Gastrocnemius medialis (tissue), 4 donors: ENCODE data around the gene SEMA3A.

Source experiments
- POLR2A ChIP-seq, 2 donors: fragments of 450-650 bp; IDR thresholded peaks; one replicate each; pipeline ENCODE4 v1.6.1; 2017; ENCODE audit warnings: antibody characterized with exemption in 2 of 2, mild to moderate bottlenecking in 2 of 2, moderate library complexity in 2 of 2
- TF ChIP-seq, protein P1 (sequence below), 5 experiments: fragments of 450-650 bp in 3 of 5; fragments of 200-600 bp in 2 of 5; sonication (generic) in 2 of 5; IDR thresholded peaks in 4 of 5; conservative IDR thresholded peaks in 1 of 5; 1 replicate in 4 of 5; 2 replicates in 1 of 5; pipeline ENCODE4 v1.5.1; 2016 to 2019; ENCODE audit warnings: antibody characterized with exemption in 5 of 5, mild to moderate bottlenecking in 3 of 5, moderate library complexity in 3 of 5

DNA sequence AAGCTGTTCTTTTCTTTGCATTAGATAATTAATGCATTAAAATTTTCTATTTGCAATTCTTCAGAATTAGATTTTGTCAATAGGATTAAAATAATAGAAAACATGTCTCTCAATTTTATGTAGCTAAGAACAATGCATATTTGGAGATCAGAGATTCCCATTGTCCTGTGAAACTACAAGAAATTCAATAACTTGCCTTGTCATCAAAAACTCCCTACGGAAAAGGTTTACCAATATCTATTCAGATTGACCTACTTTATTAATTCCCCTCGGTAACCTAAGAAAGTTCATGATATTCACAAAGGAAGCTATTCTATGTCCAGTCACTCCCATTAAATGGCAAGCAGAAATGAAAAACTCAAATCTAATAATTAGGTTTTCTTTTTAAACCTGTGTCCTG is 172.6 kb downstream of the SEMA3A start:
- TF ChIP-seq, protein P1, sequence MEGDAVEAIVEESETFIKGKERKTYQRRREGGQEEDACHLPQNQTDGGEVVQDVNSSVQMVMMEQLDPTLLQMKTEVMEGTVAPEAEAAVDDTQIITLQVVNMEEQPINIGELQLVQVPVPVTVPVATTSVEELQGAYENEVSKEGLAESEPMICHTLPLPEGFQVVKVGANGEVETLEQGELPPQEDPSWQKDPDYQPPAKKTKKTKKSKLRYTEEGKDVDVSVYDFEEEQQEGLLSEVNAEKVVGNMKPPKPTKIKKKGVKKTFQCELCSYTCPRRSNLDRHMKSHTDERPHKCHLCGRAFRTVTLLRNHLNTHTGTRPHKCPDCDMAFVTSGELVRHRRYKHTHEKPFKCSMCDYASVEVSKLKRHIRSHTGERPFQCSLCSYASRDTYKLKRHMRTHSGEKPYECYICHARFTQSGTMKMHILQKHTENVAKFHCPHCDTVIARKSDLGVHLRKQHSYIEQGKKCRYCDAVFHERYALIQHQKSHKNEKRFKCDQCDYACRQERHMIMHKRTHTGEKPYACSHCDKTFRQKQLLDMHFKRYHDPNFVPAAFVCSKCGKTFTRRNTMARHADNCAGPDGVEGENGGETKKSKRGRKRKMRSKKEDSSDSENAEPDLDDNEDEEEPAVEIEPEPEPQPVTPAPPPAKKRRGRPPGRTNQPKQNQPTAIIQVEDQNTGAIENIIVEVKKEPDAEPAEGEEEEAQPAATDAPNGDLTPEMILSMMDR (IDR thresholded peaks at IDR 0.05 in 4 of 5, conservative IDR thresholded peaks at IDR 0.05 in 1 of 5) = no peak
- no peak for TF ChIP-seq POLR2A (IDR thresholded peaks at IDR 0.05)
